RWPE2 (cell line): ENCODE results near the gene RNPC3.
A peak's percentile ranks its signal among the peaks of the same experiment; 100 is the strongest.

ENCODE experiments used
- ATAC-seq: fragments of 200-7000 bp; cut with Tn5 transposase; 3 replicates; pipeline ENCODE4 v1.9.1; 2021; ENCODE audit warnings: low read depth
- DNase-seq: peaks from one replicate; pipeline ENCODE4 v3.0.0-alpha.2; 2020; ENCODE audit warnings: low spot score
- H3K27ac ChIP-seq: fragments of 450-650 bp; 2 replicates; pipeline ENCODE4 v1.5.1; 2017; ENCODE audit warnings: mild to moderate bottlenecking; ENCODE audit not compliant: poor library complexity, severe bottlenecking
- H3K27me3 ChIP-seq: fragments of 250-450 bp; sonication (Bioruptor Pico); 2 replicates; pipeline ENCODE4 v1.5.1; 2021; ENCODE audit warnings: mild to moderate bottlenecking, moderate library complexity; ENCODE audit not compliant: insufficient read depth, poor library complexity, severe bottlenecking
- H3K36me3 ChIP-seq: fragments of 250-450 bp; sonication (Bioruptor Pico); 2 replicates; pipeline ENCODE4 v1.5.1; 2020; ENCODE audit warnings: low read depth, mild to moderate bottlenecking, moderate library complexity
- H3K4me1 ChIP-seq: fragments of 250-450 bp; sonication (Bioruptor Pico); 2 replicates; pipeline ENCODE4 v1.5.1; 2021; ENCODE audit warnings: mild to moderate bottlenecking, moderate library complexity; ENCODE audit not compliant: insufficient read depth, poor library complexity, severe bottlenecking
- H3K4me3 ChIP-seq: fragments of 250-450 bp; sonication (Bioruptor Pico); 2 replicates; pipeline ENCODE4 v1.5.1; 2021; ENCODE audit warnings: mild to moderate bottlenecking, moderate library complexity; ENCODE audit not compliant: severe bottlenecking
- H3K9me3 ChIP-seq: fragments of 250-450 bp; sonication (Bioruptor Pico); 2 replicates; pipeline ENCODE4 v1.5.1; 2021; ENCODE audit warnings: mild to moderate bottlenecking, moderate library complexity; ENCODE audit not compliant: severe bottlenecking
- TF ChIP-seq, protein P1 (sequence below): fragments of 450-650 bp; IDR thresholded peaks from one replicate; pipeline ENCODE4 v1.5.1; 2017; ENCODE audit warnings: mild to moderate bottlenecking, moderate library complexity; ENCODE audit not compliant: poor library complexity, severe bottlenecking

Gene RNPC3

DNA sequence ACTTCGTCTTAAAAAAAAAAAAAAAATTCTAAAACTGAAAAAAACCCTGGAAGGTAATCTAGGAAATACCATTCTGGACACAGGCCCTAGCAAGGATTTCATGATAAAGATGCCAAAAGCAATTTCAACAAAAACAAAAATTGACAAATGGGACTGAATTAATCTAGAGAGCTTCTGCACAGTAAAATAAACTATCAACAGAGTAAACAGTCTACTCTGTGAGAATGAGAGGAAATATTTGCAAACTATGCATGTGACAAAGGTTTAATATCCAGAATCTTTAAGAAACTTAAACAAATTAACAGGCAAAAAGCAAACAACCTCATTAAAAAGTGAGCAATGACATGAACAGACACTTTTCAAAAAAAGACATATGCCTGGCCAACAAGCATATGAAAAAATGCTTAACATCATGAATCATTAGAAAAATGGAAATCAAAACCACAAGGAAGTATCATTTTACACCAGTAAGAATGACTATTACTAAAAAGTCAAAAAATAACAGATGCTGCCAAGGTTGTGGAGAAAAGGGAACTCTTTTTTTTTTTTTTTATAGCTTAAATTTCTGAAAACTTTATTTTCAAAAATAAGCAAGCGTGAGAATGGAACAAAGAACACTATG lies 29.4 kb upstream of the RNPC3 start:
- Histone ChIP-seq H3K27me3 (no peaks in the 10 kb centered on the region), H3K36me3 (no peaks in the 10 kb centered on the region), H3K27ac (peak overlapping the region; percentile 72), H3K4me3 (no peak overlapping the region), H3K9me3 (no peaks in the 10 kb centered on the region), H3K4me1 (peaks cover 27% of the 10 kb centered on the region)
- TF ChIP-seq, protein P1, sequence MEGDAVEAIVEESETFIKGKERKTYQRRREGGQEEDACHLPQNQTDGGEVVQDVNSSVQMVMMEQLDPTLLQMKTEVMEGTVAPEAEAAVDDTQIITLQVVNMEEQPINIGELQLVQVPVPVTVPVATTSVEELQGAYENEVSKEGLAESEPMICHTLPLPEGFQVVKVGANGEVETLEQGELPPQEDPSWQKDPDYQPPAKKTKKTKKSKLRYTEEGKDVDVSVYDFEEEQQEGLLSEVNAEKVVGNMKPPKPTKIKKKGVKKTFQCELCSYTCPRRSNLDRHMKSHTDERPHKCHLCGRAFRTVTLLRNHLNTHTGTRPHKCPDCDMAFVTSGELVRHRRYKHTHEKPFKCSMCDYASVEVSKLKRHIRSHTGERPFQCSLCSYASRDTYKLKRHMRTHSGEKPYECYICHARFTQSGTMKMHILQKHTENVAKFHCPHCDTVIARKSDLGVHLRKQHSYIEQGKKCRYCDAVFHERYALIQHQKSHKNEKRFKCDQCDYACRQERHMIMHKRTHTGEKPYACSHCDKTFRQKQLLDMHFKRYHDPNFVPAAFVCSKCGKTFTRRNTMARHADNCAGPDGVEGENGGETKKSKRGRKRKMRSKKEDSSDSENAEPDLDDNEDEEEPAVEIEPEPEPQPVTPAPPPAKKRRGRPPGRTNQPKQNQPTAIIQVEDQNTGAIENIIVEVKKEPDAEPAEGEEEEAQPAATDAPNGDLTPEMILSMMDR: no peak
- peak; percentile 73 for ATAC-seq
- no peak for DNase-seq

DNA sequence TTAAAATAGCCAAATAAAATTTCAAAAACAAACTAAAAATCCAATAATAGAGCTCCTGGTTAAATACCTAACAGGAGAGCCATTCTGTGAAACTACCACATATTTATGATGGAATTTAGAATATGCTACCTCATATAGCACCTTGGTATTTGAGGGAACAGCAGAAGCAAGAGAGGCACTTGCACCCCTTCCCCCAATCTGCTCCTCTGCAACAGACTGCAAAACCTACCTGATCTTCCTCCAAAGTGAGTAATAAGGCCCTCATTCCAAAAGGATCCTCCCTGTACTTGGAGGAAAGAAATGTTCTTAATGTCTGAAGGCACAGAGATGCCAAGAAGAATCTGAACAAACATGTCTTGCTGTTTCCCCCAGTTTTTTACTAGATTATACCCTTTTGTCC lies 28.1 kb upstream of the RNPC3 start:
- Histone ChIP-seq H3K4me3 (no peak overlapping the region), H3K9me3 (no peaks in the 10 kb centered on the region), H3K4me1 (peaks cover 27% of the 10 kb centered on the region), H3K27me3 (no peaks in the 10 kb centered on the region), H3K27ac (peak overlapping the region; percentile 72), H3K36me3 (no peaks in the 10 kb centered on the region)
- DNase-seq (no peak), ATAC-seq (peak; percentile 88)
- TF ChIP-seq, protein P1: no peak

DNA sequence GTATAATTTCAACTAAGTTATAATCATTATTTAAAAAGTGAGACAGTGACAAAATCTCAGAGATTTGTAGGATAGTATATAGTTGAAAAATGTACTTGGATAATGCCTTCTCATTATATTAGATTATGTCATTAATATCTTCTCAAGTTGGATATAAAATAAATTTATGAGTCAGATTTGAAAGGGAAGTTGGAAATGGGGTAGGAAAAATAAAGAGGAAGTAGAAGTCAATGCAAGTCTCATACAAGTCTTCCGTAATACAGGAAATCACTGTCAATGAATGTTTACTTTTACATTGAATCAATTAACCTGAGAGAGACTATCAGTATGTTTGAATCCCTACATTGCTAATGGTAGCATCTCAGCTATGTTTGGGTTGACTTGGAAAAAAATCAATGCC lies 16.2 kb upstream of the RNPC3 start:
- Histone ChIP-seq H3K9me3 (no peaks in the 10 kb centered on the region), H3K27ac (no peak overlapping the region), H3K36me3 (no peaks in the 10 kb centered on the region), H3K4me1 (no peaks in the 10 kb centered on the region), H3K4me3 (no peak overlapping the region), H3K27me3 (no peaks in the 10 kb centered on the region)
- DNase-seq (no peak), ATAC-seq (no peak)
- TF ChIP-seq, protein P1: no peak

DNA sequence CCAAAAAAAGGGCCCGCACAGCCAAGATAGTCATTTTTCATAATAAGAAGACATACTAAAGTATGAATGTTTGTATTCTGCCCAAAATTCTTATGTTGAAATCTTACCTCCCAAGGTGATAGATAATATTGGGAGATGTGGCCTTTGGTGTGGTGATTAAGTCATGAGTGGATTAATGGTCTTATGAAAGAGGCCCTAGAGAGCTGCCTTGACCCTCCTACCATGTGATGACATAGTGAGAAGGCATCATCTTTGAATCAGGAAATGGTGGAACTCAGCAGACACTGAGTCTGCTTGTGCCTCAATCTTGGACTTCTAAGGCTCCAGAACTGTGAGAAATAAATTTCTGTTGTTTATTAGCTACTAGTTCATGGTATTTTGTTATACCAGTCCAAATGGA lies 11.8 kb upstream of the RNPC3 start:
- Histone ChIP-seq H3K36me3 (no peaks in the 10 kb centered on the region), H3K27me3 (no peaks in the 10 kb centered on the region), H3K27ac (no peak overlapping the region), H3K4me3 (no peak overlapping the region), H3K4me1 (peaks cover 27% of the 10 kb centered on the region), H3K9me3 (no peaks in the 10 kb centered on the region)
- TF ChIP-seq, protein P1: no peak
- ATAC-seq (no peak), DNase-seq (no peak)

DNA sequence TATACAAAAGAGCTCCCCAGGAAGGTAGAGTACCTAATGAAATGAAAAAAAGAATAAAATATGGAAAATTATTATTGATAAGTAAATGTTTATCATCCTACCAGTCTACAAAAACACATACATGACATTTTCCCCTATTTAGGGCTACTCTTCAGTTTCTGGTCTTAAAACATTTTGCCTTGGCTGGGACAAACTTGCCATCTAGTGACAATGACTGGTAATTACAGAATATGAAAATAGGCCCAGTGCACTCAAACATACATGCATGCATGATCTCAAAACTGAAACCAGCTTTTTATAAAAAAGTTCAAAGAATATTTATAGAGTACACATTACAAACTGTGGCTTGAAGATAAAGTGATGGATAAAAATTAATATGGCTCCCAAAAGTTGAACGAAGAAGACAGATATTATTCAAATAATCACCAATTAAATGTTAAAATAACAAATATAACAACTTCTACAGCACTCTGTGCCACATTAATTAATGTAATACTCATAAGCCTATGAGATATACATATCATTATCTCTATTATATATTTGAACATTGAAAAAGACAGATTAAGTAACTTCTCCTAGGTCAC lies 10.5 kb upstream of the RNPC3 start:
- DNase-seq (no peak), ATAC-seq (no peak)
- Histone ChIP-seq H3K27me3 (no peaks in the 10 kb centered on the region), H3K36me3 (no peaks in the 10 kb centered on the region), H3K4me3 (no peak overlapping the region), H3K4me1 (peaks cover 27% of the 10 kb centered on the region), H3K9me3 (no peaks in the 10 kb centered on the region), H3K27ac (peak overlapping the region; percentile 89)
- TF ChIP-seq, protein P1: peak; percentile 92
